Measurements from ENCODE around the gene LARP6.
"Not testable (repeated sequence)": the region's sequence is repeated elsewhere in the genome, so short reads cannot be mapped to it uniquely, and the experiment has no call there.

LARP6 gene

DNA sequence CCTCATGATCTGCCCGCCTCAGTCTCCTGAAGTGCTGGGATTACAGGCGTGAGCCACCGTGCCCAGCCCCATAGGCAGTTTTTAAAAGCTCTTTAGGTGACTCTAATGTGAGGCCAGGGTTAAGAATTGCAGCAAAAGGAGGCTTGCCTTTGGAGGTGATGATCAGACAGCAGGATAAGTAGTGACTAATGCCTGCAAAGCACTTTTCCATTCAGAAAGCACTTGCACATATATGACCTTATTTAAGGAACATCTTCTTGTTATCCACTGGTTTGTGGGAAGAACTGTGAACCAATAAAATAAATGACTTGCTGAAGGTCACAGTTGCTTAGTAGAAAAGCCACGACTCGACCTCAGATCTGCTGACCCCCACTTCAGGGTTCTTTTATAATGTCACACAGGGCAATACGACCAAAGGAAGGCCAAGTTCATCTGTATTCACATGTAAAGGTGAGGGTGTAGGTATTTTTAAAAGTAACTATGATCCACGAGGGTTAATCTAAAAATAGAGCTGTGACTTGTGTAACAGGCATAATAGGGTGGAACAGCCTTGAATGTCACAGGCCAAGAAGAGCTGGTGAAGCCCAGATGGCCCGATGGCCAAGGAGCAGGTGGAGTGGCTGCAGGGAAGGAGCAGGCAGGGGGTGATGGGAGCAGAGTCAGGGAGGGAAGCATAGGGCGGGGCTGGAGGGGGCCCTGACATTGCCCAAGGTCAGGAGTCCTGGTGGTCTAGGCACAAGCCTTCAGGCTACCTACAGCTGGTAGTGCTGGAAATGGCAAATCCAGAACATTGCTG lies 24.4 kb downstream of the LARP6 start:
- DNase-seq = no peak

DNA sequence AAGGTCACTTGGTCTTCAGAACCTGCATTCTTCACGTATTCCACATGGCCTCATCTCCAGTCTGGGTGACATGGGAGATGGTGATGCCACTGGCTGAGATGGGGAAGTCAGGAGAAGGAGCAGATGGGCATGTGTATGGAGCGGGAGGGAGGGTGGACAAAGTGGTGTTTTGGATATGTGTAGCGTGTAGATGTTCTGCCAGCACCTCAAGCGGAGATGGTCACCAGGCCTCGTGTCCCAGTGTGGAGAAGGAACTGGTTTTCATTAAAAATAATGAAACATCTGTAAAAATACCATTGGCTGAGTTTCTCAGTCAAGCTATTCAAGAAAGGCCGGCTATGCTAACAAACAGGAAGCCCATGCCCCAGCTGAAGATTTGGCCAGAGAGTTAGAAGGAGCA lies 26.2 kb downstream of the LARP6 start:
- DNase-seq = no peak

DNA sequence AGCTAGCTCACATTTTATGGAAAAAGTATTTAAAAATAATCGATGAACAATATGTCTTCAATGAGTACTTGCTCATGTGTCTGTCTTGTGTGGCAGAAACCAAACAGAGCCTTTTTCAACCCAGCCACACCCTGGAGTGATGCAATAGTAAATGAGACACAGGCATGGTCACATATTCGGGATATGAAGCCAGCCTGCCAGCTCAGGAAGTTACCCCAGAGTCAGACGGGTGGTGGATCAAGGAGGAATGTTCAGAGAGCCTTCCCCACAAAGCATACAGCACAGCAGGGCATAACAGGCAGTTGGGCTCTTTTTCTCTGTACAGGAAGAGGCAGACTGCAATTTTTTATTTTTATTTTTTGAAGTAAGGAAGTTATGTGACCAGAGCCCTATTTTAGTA lies 27.3 kb downstream of the LARP6 start:
- peak; percentile 27 for DNase-seq

DNA sequence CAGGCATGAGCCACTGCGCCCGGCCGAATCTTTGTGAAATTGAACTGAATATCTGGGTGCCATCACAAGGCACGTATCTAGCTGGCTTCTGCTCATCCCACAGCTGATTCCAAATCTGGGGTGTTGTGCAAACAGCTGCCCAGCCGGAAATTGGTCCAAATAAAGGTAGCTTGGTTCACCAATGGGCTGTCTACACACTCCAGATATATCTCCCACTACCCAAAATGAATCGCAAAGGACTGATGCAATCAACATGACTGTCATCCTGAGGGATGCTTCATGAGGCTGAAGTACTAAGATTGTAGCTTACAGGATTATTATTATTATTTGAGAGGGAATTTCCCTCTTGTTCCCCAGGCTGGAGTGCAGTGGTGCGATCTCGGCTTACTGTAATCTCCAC lies 28.1 kb downstream of the LARP6 start:
- DNase-seq = no peak

DNA sequence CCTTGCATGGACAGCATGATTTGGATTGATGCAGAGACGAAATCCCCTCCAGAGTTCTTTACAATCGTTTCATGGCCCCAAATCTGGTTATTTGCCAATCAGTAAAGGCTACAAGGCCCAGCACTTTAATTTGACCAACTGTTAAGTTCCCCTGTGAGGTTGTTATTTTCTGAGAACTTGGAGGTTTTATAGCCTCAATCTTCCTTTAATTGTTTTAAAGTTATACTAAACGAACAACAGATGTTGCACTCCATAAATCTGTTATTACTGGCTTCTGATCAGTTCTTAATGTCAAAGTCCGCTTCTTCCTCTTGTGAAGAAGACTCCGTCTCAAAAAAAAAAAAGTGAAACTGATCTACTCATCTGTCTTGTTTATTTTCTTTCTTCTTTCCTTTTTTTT lies 30.8 kb downstream of the LARP6 start:
- DNase-seq = no peak

DNA sequence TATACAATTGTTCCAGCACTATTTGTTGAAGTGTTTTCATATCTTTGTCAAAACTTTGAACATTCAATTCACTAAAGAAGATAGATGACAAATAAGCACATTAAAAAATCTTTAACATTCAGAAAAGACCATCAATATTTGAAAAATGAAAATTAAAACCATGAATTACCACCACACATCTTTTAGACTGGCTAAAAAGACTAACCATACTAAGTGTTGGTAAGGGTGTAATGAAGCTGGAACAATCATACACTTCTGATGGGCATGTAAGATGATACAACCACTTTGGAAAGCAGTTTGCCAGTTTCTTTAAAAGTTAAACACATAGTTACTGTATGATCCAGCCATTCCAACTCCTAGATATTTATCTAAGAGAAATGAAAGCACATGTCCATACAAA lies 33.7 kb downstream of the LARP6 start:
- no peak for DNase-seq

DNA sequence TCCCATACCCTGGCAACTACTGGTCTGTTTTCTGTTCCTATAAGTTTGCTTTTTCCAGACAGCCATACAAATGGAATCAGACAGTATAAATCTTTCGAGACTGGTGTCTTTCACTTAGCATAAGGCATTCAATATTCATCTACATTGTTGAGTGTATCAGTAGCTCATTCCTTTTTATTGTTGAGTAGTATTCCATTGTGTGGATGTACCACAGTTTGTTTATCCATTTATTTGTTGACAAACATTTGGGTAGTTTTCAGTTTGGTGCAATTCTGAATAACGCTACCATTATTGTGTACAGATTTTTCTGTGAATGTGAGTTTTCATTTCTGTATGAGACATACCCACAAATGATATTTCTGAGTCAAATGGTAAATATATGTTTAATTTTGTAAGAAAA lies 35.4 kb downstream of the LARP6 start:
- no peak for DNase-seq

DNA sequence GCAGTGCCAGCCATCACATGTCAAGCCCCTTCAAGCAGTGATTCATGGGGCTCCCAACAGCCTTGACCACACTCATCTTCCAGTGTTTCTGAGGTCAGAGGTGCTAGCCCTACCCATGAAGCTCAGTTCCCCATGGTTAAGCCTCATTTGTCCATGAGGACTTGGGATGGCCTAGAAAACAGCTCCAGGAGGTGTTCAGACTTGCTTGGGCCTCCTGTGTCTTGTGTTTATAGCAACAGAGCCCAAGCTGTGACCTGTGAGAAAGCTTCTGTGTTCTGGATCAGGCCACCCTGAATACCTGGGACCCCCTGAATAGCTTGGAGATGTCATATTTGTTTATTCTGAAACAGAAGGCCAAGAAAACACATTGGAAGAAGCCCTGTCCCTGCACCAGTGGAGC lies 36.7 kb downstream of the LARP6 start:
- no peak for DNase-seq

DNA sequence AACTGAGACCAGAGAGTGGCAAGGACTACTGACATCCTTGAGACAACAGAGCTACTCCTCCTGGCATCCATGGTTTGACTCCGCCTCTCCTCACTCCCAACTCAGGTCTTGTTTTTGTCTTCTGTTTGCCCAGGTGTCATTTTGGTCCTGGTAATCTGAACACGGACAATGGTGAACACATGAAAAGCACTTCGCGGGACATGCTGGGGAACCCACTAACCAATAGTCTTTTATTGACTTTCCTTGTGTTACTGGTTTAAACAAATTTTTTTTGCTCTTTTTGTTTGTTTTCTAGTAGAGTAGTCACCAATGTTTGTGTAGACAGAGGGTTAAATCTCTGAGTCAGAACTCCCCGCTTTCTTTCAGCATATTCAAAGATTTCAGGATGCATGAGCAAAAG lies 38.4 kb downstream of the LARP6 start:
- DNase-seq = no peak

DNA sequence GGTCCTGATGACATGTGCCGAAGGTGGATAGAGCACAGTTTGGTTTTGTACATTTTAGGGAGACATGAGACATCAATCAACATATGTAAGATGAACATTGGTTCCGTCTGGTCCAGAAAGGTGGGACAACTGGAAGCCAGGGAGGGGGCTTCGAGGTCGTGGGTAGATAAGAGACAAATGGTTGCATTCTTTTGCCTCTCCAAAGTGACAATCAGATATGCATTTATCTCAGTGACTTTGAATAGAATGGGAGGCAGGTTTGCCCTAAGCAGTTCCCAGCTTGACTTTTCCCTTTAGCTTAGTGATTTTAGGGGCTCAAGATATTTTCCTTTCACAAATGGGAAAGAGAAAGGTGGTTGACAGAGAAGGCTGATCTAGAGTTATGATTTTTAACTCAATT lies 38.9 kb downstream of the LARP6 start:
- DNase-seq = not testable (repeated sequence)

DNA sequence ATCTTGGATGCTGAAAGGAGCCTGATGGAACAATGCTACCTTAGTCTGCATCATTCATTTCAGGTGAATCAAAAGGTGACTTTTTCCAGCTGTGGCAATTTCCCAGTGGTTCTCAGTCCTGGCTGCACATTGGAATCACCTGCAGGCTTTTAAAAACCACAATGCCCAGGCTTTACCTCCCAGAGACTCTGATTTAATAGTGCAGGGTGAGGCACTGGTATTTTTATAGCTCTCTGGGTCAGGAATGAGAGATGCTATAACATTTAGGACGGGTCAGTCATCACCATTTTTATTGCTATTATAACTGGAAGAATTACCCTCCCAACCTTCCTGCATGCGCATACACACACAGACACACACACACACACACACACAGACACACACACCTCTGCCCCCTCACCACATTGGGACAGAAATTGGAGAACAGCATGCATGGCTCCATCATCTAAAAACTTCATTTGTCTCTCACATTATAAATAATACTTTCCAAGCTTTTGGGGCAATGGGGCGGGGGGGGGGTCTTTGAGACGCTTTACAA lies 41.1 kb downstream of the LARP6 start:
- no peak for DNase-seq

DNA sequence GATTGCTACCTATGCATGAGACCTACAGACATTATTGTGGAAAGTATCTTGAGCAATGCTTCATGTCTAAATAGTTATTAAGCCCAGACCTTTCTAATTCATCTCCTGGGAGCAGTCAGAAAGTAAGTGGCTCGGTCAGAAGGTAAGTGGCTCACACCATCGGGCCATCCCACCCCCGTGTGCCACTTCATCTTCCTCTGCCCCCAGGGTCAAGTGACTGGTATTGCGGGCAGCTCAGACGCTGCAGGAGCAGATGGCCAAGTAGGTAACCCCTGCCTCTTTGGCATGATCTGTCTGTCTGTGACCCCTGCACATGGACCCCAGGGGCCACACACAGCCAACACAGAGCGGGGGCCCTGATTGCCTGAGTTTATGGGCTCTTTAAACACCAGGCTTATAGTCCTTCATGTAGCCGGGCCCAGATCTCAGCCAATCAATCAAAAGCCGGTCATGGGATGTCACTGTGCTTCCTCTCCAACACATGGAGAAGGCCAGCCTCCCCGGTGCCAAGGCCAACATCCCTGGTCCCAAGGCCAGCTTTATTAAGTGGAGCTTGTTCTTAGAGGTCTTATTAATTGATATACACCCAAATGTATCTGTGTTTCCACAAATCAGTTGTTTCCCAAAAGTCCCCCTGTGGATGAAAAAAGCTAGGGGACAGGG lies 42.9 kb downstream of the LARP6 start:
- no peak for DNase-seq

DNA sequence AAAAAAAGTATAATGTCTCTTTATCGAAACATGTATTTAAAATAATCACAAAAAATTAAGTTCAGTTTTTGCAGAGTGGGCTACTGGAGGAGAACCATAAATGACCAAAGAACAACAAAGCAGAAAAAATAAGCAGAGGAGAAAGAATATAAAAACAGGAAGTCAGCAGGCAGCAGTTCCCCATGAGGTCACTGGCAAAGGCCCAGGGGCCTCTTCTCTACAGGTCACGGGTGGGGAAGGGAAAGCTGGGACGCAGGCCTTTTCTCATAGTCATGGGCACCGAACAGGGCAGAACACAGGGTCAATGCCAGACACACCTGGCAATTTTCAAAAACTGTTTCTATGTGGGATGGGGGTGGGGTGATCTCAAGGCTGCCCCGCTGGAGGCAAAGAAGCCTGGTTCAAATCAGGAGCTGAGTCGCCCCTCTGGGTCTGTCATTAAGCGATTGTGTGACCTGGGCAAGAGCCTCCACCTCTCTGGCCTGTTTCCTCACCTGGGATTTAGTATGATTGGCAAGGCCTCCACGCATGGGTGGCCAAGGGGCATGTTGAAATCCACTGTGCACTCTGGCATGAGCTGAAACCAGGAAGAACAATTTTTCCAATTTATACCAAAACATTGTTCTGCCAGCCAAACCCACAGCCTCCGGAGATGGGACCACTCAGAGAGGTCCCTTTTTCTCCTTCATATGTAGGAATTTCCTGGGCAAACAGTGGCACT lies 46.8 kb downstream of the LARP6 start:
- peak; percentile 45 for DNase-seq

DNA sequence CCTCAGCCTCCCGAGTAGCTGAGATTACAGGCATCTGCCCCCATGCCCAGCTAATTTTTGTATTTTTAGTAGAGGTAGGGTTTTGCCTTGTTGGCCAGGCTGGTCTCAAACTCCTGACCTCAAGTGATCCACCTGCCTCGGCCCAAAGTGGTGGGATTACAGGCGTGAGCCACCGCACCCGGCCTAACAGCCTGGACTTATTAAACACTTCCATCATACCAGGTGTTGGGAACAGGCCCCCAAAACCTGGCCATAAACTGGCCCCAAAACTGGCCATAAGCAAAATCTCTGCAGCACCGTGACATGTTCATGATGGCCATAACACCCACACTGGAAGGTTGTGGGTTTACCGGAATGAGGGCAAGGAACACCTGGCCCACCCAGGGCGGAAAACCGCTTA lies 49.6 kb downstream of the LARP6 start:
- not testable (repeated sequence) for DNase-seq

DNA sequence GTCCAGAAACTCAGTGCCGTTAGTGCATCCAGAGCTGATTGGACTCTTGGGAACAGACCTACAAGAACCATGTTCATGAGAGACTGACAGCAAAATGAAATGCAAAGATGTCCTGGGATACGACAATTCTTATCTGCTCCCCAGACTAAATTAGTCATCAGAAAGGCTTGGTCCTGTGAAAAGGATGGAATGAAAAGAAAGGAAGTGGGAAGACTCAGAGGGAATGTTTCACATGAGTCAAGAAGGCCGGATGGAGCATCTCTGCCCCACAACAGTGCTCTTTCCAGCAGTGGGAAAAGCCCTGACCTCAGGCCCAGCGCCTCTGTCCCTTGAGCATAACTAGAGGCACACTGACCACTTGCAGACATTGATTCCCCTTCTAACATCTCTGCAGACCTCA lies 51.3 kb downstream of the LARP6 start:
- DNase-seq = no peak

DNA sequence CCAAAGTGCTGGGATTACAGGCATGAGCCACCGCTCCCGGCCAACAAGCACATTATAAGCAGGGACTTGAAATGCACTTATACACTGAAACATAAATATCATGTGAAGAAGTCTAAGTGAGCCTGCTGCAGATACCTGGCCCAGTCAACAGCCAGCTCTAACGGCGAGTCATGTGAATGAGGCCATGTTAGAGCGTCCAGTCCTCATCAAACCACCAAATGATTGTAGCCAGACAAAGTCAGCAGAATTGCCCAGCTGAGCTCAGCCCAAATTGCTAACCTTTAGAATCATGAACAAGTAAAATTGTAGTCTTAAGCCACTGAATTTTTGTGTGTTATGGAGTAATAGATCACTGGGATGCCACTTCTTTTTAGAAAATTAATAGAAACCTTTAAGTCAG lies 52.8 kb downstream of the LARP6 start:
- no peak for DNase-seq

DNA sequence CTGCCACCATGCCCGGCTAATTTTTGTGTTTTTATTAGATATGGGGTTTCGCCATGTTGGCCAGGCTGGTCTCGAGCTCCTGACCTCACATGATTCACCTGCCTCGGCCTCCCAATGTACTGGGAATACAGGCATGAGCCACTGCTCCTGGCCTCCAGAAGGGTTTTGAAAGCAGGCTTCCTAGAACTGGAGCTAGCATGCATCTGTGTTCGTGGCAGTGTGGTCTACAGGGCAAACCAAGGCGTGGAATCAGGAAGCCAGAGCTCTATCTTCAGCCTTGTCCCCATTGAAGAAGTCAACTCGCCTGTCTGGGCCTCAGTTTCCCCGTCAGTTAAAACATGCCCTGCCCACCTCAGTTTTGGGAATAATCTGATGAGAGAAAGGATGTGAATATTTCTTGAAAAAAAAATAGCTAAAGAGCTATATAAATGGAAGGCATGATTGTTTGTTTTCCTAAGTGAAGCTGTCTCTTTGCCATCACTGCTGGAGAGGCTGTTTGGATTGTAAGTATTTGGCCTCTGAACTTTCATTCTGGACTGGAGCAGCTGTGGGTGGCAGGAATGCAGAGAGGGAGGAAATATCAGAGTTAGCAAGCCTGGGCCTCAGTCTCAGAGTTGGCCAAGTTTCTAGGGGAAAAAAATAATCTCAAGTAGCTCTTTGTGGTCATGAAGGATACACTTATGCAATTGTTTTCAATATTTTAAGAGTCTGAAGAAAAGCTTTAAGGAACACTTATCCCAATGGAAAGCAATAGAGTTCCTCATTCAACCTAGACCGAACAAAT lies 54.1 kb downstream of the LARP6 start:
- no peak for DNase-seq

DNA sequence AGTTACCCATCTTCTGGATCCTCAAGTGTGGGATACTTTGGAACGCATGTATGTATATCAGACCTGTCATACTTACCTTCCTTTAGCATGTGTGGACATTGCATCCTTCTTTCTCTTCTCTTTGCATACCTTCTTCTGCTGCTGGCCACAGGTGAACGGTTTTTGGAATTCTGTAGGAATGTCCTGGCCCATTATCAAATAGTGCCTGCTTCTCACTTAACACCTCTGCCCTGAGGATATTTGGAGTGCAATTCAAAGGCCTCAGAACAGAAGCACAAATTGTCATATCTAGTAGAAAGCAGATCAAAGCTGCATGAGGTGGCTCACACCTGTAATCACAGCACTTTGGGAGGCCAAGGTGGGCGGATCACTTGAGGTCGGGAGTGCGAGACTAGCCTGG lies 56.5 kb downstream of the LARP6 start:
- DNase-seq = no peak

DNA sequence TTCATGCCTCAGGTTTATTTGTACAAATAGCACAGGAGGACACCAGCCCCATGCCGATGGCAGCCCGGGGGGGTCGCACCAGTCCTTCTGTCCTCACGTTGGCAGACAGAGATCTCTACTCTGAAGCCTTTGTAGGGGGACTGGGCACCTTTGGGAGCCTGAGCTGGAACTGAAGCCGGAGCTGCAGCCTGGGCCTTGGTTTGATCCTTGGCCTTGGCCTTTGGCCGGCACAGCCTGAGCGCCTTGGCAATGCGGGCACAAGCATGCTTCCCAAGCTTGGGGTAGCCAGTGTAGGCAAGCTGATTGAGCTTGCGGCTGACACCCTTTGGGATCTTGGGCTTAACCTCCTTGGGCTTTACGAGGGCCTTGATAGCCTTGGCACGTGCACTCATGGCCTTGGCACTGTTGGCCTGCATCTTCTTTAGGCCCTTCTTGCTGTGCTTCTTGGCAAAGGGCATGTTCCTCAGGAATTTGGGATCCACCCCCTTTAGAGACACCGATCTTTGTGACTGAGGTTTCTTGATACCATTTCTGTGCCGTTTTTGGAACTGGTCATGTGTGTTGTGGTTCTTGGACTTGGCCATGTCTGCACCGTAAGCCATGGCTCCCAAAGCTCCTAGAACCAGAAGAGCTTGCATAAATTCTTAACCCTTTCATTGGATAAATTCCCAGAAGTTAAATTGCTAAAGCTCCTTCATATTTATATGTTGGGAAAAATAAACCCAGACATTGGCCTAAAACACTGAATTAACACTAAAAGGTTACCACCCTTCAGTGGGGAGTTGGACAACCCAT lies 57.2 kb downstream of the LARP6 start:
- no peak for DNase-seq

DNA sequence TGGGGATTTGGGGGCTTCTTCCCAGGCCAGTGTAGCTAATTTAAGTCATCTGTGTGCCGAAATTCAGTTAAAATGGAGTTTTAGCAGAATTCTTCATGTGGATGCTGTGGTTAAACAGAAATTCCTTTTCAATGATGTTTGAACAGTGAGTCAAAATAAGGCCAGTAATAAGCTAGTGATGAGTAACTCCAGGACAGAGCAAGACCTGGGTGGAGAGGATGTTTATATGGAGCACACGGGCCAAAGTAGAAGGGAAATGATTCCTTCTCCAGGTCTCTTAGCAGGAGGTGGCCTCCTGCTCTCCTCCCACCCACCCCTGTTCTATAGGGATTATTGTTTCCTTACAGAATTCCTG lies 58.7 kb downstream of the LARP6 start:
- no peak for DNase-seq

DNA sequence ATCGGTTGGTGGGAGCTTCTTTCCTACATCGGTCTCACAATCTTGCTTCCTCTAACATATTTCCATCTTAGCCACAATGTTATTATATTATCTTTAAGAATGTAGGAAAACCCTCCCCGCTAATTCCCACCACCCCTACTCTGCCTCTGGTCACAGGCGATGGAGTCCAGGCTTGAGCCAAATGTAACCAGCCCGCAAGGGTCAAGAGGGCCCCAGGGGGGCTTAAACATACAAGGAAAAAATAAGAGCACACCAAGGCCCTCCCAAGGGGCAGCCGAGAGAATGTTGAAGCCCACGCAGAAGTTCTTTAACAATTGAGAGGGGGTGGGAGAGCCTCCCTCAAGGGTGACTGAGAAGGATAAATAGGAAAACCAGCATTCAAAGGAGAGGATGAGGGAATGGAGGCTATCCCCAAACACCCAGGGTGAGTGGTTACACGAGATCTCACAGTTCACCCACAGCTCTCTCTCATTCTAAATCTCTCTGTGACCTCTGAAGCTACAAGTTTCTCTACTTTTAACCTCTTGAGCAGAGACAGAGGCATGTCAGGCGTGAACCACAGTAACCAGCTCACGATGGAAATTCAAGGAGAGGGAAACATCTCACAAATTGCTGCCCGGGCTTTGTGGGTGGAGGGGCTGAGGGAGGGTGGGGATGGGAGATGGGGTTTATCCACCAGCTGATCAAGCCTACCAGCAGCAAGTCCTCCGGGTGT lies 59.2 kb downstream of the LARP6 start:
- no peak for DNase-seq

DNA sequence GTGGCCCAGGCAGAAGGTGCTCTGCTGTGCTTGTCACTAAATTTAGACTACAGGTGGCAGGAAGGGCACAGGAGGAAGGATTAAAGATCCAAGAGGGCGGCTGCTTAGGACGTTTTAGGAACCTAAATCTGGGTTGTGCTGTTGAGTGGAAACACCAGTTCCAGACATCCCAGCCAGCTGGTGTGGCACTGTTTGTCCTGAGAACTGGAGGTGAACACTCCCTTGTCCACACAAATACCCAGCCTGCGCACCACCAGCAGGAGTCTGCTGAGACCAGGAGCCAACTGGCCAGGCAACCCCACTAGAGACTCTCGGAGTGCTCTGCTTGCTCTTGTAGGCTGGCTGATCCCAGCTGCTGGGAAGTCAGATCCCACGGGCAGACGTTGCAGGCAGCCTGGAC lies 60.3 kb downstream of the LARP6 start:
- DNase-seq = no peak

All from hematopoietic multipotent progenitor cell treated with erythropoietin and hydrocortisone succinate and interleukin-3 and kit ligand, for 6 days (in vitro differentiated cells).